HFF-Myc (cell line): ENCODE data around the gene PTPN22.

Source experiments
- DNase-seq: peaks from one replicate; pipeline ENCODE4 v3.0.0-alpha.2; 2011; ENCODE audit warnings: low read depth; ENCODE audit errors: extremely low read depth
- H3K4me3 ChIP-seq: replicated peaks from 2 replicates; pipeline ENCODE4 v1.5.1; 2011; ENCODE audit warnings: low read depth, mild to moderate bottlenecking, control low read depth, low read length
- TF ChIP-seq, protein P1 (sequence below): IDR thresholded peaks from 2 replicates; pipeline ENCODE4 v1.5.1; 2012; ENCODE audit warnings: mild to moderate bottlenecking, low read depth, low read length, control low read depth; ENCODE audit errors: missing control alignments

PTPN22 gene

DNA sequence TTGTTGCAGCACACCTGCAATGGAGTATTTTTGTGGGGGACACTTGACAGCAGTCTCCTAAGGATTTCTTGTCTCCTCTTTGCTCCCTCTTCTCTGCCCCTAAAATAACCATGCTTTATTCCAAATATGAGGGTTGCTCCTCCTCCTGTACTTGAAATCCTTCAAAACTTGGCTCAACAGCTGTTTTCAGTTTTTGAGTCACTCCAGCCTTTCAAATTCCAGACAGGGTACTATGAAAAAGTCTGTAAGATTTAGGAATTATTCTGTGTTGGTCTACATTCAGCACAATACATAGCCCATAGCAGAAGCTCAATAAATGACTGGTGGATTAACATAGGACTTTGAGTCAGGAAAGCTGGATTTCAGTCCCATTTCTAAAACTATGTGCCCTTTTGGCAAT lies 27.6 kb upstream of the PTPN22 start:
- no peak overlapping the region for H3K4me3 ChIP-seq
- no peak for DNase-seq
- TF ChIP-seq, protein P1, sequence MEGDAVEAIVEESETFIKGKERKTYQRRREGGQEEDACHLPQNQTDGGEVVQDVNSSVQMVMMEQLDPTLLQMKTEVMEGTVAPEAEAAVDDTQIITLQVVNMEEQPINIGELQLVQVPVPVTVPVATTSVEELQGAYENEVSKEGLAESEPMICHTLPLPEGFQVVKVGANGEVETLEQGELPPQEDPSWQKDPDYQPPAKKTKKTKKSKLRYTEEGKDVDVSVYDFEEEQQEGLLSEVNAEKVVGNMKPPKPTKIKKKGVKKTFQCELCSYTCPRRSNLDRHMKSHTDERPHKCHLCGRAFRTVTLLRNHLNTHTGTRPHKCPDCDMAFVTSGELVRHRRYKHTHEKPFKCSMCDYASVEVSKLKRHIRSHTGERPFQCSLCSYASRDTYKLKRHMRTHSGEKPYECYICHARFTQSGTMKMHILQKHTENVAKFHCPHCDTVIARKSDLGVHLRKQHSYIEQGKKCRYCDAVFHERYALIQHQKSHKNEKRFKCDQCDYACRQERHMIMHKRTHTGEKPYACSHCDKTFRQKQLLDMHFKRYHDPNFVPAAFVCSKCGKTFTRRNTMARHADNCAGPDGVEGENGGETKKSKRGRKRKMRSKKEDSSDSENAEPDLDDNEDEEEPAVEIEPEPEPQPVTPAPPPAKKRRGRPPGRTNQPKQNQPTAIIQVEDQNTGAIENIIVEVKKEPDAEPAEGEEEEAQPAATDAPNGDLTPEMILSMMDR = no peak

DNA sequence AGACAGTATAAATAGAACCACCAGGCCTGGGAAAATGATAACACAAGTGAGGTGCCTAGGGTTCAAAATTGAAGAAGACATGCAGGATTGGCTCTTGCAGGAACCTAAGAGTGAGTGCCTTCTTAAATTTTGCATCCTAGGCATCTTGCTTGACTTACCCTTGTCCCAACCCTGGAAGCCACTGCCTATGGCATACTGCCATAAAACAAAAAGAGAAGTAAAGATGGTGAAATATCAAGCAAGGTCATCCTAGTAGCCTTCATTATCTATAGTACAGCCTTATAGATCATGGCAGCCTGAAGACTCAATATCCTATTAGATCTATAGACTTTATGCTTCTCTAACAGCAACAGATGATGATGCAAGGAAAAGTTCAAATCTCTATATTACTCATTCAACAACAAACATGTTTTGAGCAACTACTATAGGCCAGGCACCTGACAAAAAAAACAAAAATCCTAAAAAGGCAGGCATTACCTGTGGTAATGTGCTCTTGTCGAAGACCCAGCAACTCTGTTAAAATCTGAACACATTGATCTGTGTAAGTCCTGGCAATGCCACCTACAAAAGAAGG lies 26.8 kb upstream of the PTPN22 start:
- TF ChIP-seq, protein P1 = no peak
- DNase-seq = no peak
- H3K4me3 ChIP-seq = no peak overlapping the region

DNA sequence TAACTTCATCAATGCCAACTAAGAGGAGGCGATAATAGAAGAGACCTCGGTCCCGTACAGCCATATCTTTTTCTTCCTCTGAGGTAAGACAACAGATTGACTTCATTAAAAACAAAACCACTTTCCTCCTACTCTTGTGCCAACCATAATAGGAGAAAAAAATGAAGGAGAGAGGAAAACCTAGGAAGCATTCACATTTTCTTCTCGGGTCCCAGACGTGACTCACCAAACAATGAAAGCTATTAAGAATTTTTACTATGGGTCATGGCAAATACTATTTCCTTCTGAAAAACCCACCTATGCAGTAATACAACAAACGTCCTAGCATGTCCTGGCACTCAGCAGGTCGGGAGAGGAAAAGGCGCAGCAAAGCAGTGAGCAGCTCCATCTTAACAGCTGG lies 24.4 kb upstream of the PTPN22 start:
- H3K4me3 ChIP-seq = no peak overlapping the region
- DNase-seq = no peak

DNA sequence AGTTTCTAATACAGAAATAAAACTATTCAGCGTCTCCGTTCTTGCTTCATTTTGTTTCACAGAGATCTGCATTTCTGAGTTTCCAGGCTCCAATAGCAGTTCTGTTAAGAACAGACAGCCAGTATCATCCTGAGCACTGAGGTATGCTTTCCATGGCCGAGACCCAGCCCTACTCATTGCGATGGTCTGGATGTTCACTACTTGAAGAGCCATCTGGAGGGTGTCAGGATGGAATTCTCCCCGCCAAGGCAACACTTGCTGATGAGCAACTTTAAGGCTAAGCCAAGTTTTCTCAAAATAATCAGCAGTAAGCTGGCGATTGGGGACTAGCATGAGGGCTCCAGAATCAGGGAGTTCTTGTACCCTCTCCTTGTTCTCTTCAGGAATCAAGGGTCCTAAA lies 23.6 kb upstream of the PTPN22 start:
- H3K4me3 ChIP-seq = no peak overlapping the region
- TF ChIP-seq, protein P1 = no peak
- DNase-seq = no peak

More for the DNA sequence above, 24.4 kb upstream of the PTPN22 start:
- TF ChIP-seq, protein P1 = no peak

DNA sequence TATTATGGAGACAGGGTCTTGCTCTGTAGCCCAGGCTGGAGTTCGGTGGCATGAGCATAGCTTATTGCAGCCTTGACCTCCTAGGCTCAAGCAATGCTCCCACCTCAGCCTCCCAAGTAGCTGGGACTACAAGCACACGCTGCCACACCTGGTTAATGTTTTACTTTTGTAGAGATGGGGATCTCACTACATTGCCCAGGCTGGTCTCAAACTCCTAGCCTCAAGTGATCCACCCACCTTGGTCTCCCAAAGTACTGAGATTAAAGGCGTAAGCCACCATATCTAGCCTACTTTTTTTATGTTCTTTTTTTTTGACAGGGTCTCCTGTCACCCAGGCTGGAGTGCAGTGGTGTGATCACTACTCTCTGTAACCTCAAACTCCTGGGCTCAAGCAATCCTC lies 21.8 kb upstream of the PTPN22 start:
- TF ChIP-seq, protein P1 = no peak
- H3K4me3 ChIP-seq = no peak overlapping the region
- no peak for DNase-seq

DNA sequence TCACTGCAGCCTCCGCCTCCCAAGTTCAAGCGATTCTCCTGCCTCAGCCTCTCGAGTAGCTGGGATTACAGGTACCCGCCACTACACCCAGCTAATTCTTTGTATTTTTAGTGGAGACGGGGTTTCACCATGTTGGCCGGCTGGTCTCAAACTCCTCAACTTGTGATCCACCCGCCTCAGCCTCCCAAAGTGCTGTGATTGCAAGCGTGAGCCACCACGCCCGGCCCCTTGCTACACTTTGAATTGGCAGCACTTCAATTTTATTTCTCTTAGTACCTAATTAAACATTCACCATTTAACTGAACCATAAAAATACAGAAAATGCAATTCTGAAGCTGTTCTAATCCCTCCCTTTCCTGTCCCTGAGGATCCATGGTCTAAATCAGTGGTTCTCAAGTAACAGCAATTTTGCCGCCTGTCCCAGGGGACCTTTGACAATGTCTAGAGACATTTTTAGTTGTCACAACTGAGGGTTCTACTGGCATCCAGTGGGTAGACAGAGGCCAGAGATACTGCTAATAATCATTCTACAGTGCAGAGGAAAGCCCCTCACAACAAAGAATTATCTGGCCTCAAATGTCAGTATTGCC lies 20.2 kb upstream of the PTPN22 start:
- TF ChIP-seq, protein P1 = no peak
- no peak for DNase-seq
- no peak overlapping the region for H3K4me3 ChIP-seq

DNA sequence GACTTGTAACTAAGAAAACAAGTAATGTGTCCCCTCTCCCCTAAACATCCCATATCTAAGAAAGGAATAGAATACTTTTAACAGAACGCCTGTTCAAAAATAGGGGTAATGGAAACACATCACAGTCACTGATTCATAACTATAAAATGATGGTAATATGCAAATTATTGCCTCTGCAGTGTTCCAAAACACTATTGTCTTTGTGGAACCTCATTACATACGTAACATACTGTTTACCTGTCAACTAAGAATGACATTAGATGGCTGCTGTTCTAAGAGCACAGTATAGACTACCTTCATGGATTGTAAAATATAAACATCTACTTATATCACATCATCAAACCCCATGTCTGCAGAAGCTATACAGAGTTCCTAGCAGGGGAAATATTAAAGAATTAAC lies 19.3 kb upstream of the PTPN22 start:
- no peak for DNase-seq
- TF ChIP-seq, protein P1 = no peak
- no peak overlapping the region for H3K4me3 ChIP-seq
